ENCODE data around the gene CEBPZ.

- TF ChIP-seq, protein P1, sequence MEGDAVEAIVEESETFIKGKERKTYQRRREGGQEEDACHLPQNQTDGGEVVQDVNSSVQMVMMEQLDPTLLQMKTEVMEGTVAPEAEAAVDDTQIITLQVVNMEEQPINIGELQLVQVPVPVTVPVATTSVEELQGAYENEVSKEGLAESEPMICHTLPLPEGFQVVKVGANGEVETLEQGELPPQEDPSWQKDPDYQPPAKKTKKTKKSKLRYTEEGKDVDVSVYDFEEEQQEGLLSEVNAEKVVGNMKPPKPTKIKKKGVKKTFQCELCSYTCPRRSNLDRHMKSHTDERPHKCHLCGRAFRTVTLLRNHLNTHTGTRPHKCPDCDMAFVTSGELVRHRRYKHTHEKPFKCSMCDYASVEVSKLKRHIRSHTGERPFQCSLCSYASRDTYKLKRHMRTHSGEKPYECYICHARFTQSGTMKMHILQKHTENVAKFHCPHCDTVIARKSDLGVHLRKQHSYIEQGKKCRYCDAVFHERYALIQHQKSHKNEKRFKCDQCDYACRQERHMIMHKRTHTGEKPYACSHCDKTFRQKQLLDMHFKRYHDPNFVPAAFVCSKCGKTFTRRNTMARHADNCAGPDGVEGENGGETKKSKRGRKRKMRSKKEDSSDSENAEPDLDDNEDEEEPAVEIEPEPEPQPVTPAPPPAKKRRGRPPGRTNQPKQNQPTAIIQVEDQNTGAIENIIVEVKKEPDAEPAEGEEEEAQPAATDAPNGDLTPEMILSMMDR (conservative IDR thresholded peaks at IDR 0.05; ENCODE audit: low read length) = no peak
- no peak for TF ChIP-seq EZH2phosphoT487 (IDR thresholded peaks at IDR 0.05; ENCODE audit: borderline replicate concordance, low read depth, low read length)
Observed at GRCh38 chr2:37268111-37268510, 36.7 kb upstream of the CEBPZ start.
